B cell (primary cell): ENCODE data around the gene AGRN. TPM values are rescaled to one million over a fixed set of nuclear protein-coding genes. Genes with fewer than 3 reads are reported as not detected.
A peak's percentile ranks its signal among the peaks of the same experiment; 100 is the strongest.
"Not testable (repeated sequence)": the region's sequence is repeated elsewhere in the genome, so short reads cannot be mapped to it uniquely, and the experiment has no call there.

ENCODE experiments used
- ATAC-seq: fragments of 200-7000 bp; cut with Tn5 transposase; one replicate; pipeline ENCODE4 v1.10.0; 2021; ENCODE audit warnings: low read depth, mild to moderate bottlenecking, moderate number of reproducible peaks, moderate library complexity
- CTCF ChIA-PET: fragments of 350-600 bp; sonication (Branson Sonifier 250); formaldehyde crosslinking; loops from one replicate; lab custom pipeline; 2021; ENCODE audit warnings: antibody characterized with exemption, inconsistent platforms; lab: Charles Lee
- POLR2A ChIA-PET: fragments of 350-600 bp; sonication (Branson Sonifier 250); formaldehyde crosslinking; loops from one replicate; lab custom pipeline; 2021; ENCODE audit warnings: antibody characterized with exemption; lab: Charles Lee
- DNase-seq: peaks from one replicate; pipeline ENCODE4 v3.0.0; 2013
- H2AFZ ChIP-seq: 2 replicates; pipeline ENCODE4 v1.6.1; 2012; ENCODE audit warnings: mild to moderate bottlenecking, low read depth, low read length; ENCODE audit not compliant: insufficient read depth, poor library complexity, severe bottlenecking
- H3K27ac ChIP-seq, 2 donors: 1 replicate in 1 of 2; 2 replicates in 1 of 2; pipeline ENCODE4 v1.5.1; 2012 to 2013; ENCODE audit warnings: low read length in 2 of 2, mild to moderate bottlenecking in 2 of 2, moderate library complexity in 1 of 2
- H3K27me3 ChIP-seq, 4 experiments: fragments of 200-600 bp in 1 of 4; sonication (generic) in 1 of 4; replicated peaks in 1 of 4; 1 replicate in 2 of 4; 2 replicates in 2 of 4; pipeline versions ENCODE4 v1.6.1 to v1.7.0; 2013 to 2016; ENCODE audit warnings: low read length in 3 of 4, mild to moderate bottlenecking in 2 of 4, mixed read lengths in 1 of 4, moderate library complexity in 1 of 4; ENCODE audit not compliant: insufficient read depth in 4 of 4, control insufficient read depth in 3 of 4; ENCODE audit errors: control extremely low read depth in 1 of 4
- H3K36me3 ChIP-seq, 2 experiments: replicated peaks in 1 of 2; 1 replicate in 1 of 2; 2 replicates in 1 of 2; pipeline versions ENCODE4 v1.6.1 to v1.7.1; 2013; ENCODE audit warnings: low read length in 1 of 2; ENCODE audit not compliant: insufficient read depth in 2 of 2, control insufficient read depth in 1 of 2; ENCODE audit errors: control extremely low read depth in 1 of 2, extremely low read depth in 1 of 2
- H3K4me1 ChIP-seq, 2 donors: fragments of 200-600 bp in 1 of 2; sonication (generic) in 1 of 2; 1 replicate in 1 of 2; 2 replicates in 1 of 2; pipeline versions ENCODE4 v1.5.1 to v1.6.1; 2013 to 2017; ENCODE audit warnings: low read length in 2 of 2; ENCODE audit not compliant: control insufficient read depth in 2 of 2, insufficient read depth in 2 of 2
- H3K4me2 ChIP-seq: replicated peaks from 2 replicates; pipeline ENCODE3; 2012; ENCODE audit warnings: mild to moderate bottlenecking, low read depth, low read length; ENCODE audit not compliant: poor library complexity, severe bottlenecking
- H3K4me3 ChIP-seq, 5 experiments: fragments of 200-600 bp in 1 of 5; sonication (generic) in 1 of 5; 1 replicate in 3 of 5; 2 replicates in 2 of 5; pipeline versions ENCODE4 v1.5.1 to v1.7.0; 2011 to 2016; ENCODE audit warnings: low read length in 4 of 5, mild to moderate bottlenecking in 4 of 5, low read depth in 2 of 5, control low read depth in 1 of 5, moderate library complexity in 1 of 5; ENCODE audit not compliant: insufficient read depth in 1 of 5; ENCODE audit errors: control extremely low read depth in 1 of 5, extremely low read depth in 1 of 5
- H3K79me2 ChIP-seq: fragments of 200-600 bp; sonication (generic); one replicate; pipeline ENCODE4 v1.6.0; 2016; ENCODE audit warnings: low read length; ENCODE audit not compliant: control insufficient read depth, insufficient read depth
- H3K9ac ChIP-seq: fragments of 200-600 bp; sonication (generic); 2 replicates; pipeline ENCODE4 v1.6.1; 2017; ENCODE audit warnings: mild to moderate bottlenecking, low read length, moderate library complexity
- H3K9me3 ChIP-seq, 3 donors: one replicate each; pipeline versions ENCODE4 v1.6.1 to v1.7.1; 2013; ENCODE audit warnings: low read length in 2 of 3; ENCODE audit not compliant: control insufficient read depth in 2 of 3, insufficient read depth in 1 of 3; ENCODE audit errors: control extremely low read depth in 1 of 3
- H4K20me1 ChIP-seq: 2 replicates; pipeline ENCODE4 v1.6.0; 2012; ENCODE audit warnings: mild to moderate bottlenecking, low read length; ENCODE audit not compliant: insufficient read depth, control insufficient read depth, poor library complexity, severe bottlenecking
- H3K27ac Mint-ChIP-seq: one replicate; pipeline ENCODE4 v1.8.0; 2021; ENCODE audit warnings: mixed read lengths
- H3K27me3 Mint-ChIP-seq: one replicate; pipeline ENCODE4 v1.8.0; 2021; ENCODE audit warnings: mixed read lengths
- H3K4me1 Mint-ChIP-seq: one replicate; pipeline ENCODE4 v1.8.0; 2021; ENCODE audit warnings: mixed read lengths
- H3K4me3 Mint-ChIP-seq: one replicate; pipeline ENCODE4 v1.8.0; 2021; ENCODE audit warnings: mixed read lengths
- H3K9me3 Mint-ChIP-seq: one replicate; pipeline ENCODE4 v1.8.0; 2022; ENCODE audit warnings: mixed read lengths; ENCODE audit not compliant: insufficient read depth
- EZH2 ChIP-seq: IDR thresholded peaks from 2 replicates; pipeline ENCODE4 v1.6.1; 2012; ENCODE audit warnings: borderline replicate concordance, low read depth, mild to moderate bottlenecking, moderate library complexity, low read length; ENCODE audit not compliant: insufficient read depth, poor library complexity, severe bottlenecking
- WGBS: methylation state at CpG from one replicate; pipeline ENCODE4 v1.1.5; 2013; ENCODE audit warnings: missing lambda C conversion rate; ENCODE audit not compliant: insufficient coverage; 5-methylcytosine and 5-hydroxymethylcytosine counted together
- intact Hi-C: fragments of 100-400 bp; cut with micrococcal nuclease; formaldehyde crosslinking; loops from one replicate; pipeline ENCODE4 v1.10.0; 2022
- polyA plus RNA-seq: library from polyadenylated mRNA; depleted of rRNA; stranded (reverse); fragments of >200 nt; gene quantifications from 2 replicates; pipeline ENCODE4 v1.2.3, GENCODE V29; 2012
- total RNA-seq, 2 donors: library from RNA; stranded (reverse); fragments of 120-200 nt in 1 of 2; gene quantifications; 1 replicate in 1 of 2; 2 replicates in 1 of 2; pipeline versions ENCODE4 v1.2.3 to v1.2.4, GENCODE V29; 2013 to 2022
- TF ChIP-seq, protein P1 (sequence below): fragments of 200-600 bp; IDR thresholded peaks from one replicate; pipeline ENCODE4 v1.8.0; 2022; ENCODE audit warnings: antibody characterized with exemption, mild to moderate bottlenecking

Gene AGRN
- total and polyA plus RNA-seq, 2 donors (not counting 1 experiment from before 2014, with no cell fraction given), result 7.3 to 31.3 TPM

- WGBS, result 65% methylated on average over 14 of the region's 14 CpGs
- H3K9me3 Mint-ChIP-seq, result no peaks in the 10 kb centered on the region
- DNase-seq (no peak), ATAC-seq (no peak)
- intact Hi-C loops, result loop anchor here (5.0 to 10.0 kb wide), 2 partner anchors 53 to 296 kb away; partner anchors contain the start of genes ACAP3 and PUSL1
- CTCF ChIA-PET, result no interaction called here
- POLR2A ChIA-PET, result no interaction called here
- H3K4me3 Mint-ChIP-seq, result peak overlapping the region; percentile 18
- no peak overlapping the region for H3K27ac ChIP-seq
- no peaks in the 10 kb centered on the region for H4K20me1 ChIP-seq
- no peaks in the 10 kb centered on the region for H3K36me3 ChIP-seq
- peaks cover 16 to 23% of the 10 kb centered on the region in 2 donors for H3K4me1 ChIP-seq
- TF ChIP-seq, protein P1, sequence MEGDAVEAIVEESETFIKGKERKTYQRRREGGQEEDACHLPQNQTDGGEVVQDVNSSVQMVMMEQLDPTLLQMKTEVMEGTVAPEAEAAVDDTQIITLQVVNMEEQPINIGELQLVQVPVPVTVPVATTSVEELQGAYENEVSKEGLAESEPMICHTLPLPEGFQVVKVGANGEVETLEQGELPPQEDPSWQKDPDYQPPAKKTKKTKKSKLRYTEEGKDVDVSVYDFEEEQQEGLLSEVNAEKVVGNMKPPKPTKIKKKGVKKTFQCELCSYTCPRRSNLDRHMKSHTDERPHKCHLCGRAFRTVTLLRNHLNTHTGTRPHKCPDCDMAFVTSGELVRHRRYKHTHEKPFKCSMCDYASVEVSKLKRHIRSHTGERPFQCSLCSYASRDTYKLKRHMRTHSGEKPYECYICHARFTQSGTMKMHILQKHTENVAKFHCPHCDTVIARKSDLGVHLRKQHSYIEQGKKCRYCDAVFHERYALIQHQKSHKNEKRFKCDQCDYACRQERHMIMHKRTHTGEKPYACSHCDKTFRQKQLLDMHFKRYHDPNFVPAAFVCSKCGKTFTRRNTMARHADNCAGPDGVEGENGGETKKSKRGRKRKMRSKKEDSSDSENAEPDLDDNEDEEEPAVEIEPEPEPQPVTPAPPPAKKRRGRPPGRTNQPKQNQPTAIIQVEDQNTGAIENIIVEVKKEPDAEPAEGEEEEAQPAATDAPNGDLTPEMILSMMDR, result no peak
- TF ChIP-seq EZH2, result no peak
- no peak overlapping the region for H3K4me2 ChIP-seq
- peaks cover 11% of the 10 kb centered on the region for H3K27me3 Mint-ChIP-seq
- H3K27me3 ChIP-seq, result peaks cover 0 to 6% (median 2%) of the 10 kb centered on the region in 4 experiments
- no peak overlapping the region for H2AFZ ChIP-seq
- H3K4me3 ChIP-seq, result no peak overlapping the region
- H3K9ac ChIP-seq, result no peak overlapping the region
- H3K79me2 ChIP-seq, result peaks cover 20% of the 10 kb centered on the region
- peaks cover 0 to 8% (median 0%) of the 10 kb centered on the region in 3 donors for H3K9me3 ChIP-seq
- H3K27ac Mint-ChIP-seq, result no peak overlapping the region
- peaks cover 27% of the 10 kb centered on the region for H3K4me1 Mint-ChIP-seq
Observed at GRCh38 chr1:1011396-1011949, 8.4 kb upstream of the AGRN start.

DNA sequence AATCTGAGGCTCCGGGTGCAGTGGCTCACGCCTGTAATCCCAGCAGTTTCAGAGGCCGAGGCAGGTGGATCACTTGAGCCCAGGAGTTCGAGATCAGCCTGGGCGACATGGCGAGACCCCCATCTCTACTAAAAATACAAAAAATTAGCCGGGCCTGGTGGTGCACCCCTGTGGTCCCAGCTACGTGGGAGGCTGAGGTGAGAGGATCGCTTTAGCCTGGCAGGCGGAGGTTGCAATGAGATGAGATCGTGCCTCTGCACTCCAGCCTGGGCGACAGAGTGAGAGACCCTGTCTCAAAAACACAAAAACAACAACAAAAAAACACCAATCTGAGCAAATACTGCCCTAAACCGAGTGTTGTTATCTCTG, 7.2 kb upstream of the AGRN start:
- Histone ChIP-seq H3K4me3 (peak overlapping the region; percentile 68 to 94 (median 75)), H3K9ac (peak overlapping the region; percentile 79), H3K79me2 (peaks cover 20% of the 10 kb centered on the region), H3K27ac (peak overlapping the region; percentile 88 to 93), H3K4me2 (peak overlapping the region; percentile 96), H3K4me1 (peaks cover 16 to 23% of the 10 kb centered on the region in 2 donors), H2AFZ (peak overlapping the region; percentile 91)
- 70% methylated on average over 3 of the region's 13 CpGs for WGBS
- H3K9me3 ChIP-seq, H3K9me3 Mint-ChIP-seq, H3K36me3 ChIP-seq, H4K20me1 ChIP-seq, DNase-seq, H3K27me3 ChIP-seq: not testable (repeated sequence)
- ChIA-PET CTCF (interaction anchor here (0.9 to 2.0 kb wide), 3 partner anchors 11 to 29 kb away, joined by 3 to 13 read pairs (median 13); no protein-coding TSS in a partner anchor), POLR2A (interaction anchor here (0.7 to 1.5 kb wide), 5 partner anchors 10 to 268 kb away, joined by 3 to 9 read pairs (median 5); partner anchors contain the start of genes HES4 and UBE2J2)
- peak; percentile 3 for ATAC-seq
- H3K4me3 Mint-ChIP-seq, result peak overlapping the region; percentile 95
- intact Hi-C loops, result loop anchor here (2.0 to 10.0 kb wide), 3 partner anchors 52 to 295 kb away; partner anchors contain the start of genes ACAP3, C1orf159 and PUSL1
- peaks cover 27% of the 10 kb centered on the region for H3K4me1 Mint-ChIP-seq
- peak overlapping the region; percentile 98 for H3K27ac Mint-ChIP-seq
- peaks cover 11% of the 10 kb centered on the region for H3K27me3 Mint-ChIP-seq
